ENCODE measurements around the gene SPG11. TPM values are rescaled to one million over a fixed set of nuclear protein-coding genes. Genes with fewer than 3 reads are reported as not detected.

The SPG11 gene
- total RNA-seq, 1 experiment from 2014 or later, result 38.3 TPM

- WGBS (ENCODE audit: extremely low coverage, insufficient read length, low lambda C conversion rate), result no CpG with 5 or more reads among the region's 2 CpGs
Measured at GRCh38 chr15:44682211-44682610, 18.7 kb upstream of the SPG11 start.

More at GRCh38 chr15:44682211-44682610, 18.7 kb upstream of the SPG11 start:
- Histone ChIP-seq H3K4me1 (ENCODE audit: insufficient read depth, low read length) (peaks cover 8% of the 10 kb centered on the region; the same call in 1 of the 2 replicates), H2AK5ac (ENCODE audit: insufficient read length, low read length) (no peak overlapping the region), H3K56ac (ENCODE audit: insufficient read length, low read depth, low read length) (no peak overlapping the region), H4K91ac (ENCODE audit: insufficient read length, low read depth, low read length) (no peak overlapping the region), H3K4ac (ENCODE audit: low read depth, low read length) (no peak overlapping the region), H4K5ac (ENCODE audit: insufficient read length, low read depth, low read length) (no peak overlapping the region), H3K23ac (ENCODE audit: insufficient read length, low read depth, low read length) (no peak overlapping the region), H2BK120ac (ENCODE audit: low read depth, low read length, poor library complexity, severe bottlenecking) (no peak overlapping the region), H3T11ph (ENCODE audit: low read length) (no peak overlapping the region), H3K27me3 (ENCODE audit: insufficient read depth, low read length) (no peaks in the 10 kb centered on the region), H3K4me2 (ENCODE audit: insufficient read depth, insufficient read length, low read length) (no peak overlapping the region), H4K8ac (replicated peaks; ENCODE audit: insufficient read length, low read depth, low read length) (no peak overlapping the region), H3K79me2 (ENCODE audit: insufficient read depth, low read length) (no peaks in the 10 kb centered on the region; the same call in 1 of the 2 replicates), H2BK12ac (ENCODE audit: insufficient read length, low read depth, low read length) (no peak overlapping the region), H2BK5ac (ENCODE audit: insufficient read length, low read length) (no peak overlapping the region), H4K20me1 (ENCODE audit: control insufficient read depth, insufficient read depth, insufficient read length) (no peaks in the 10 kb centered on the region), H2BK20ac (ENCODE audit: low read depth, low read length, poor library complexity, severe bottlenecking) (no peak overlapping the region), H3K18ac (ENCODE audit: insufficient read length, low read depth, low read length) (no peak overlapping the region), H3K79me1 (ENCODE audit: insufficient read depth, low read depth, low read length, poor library complexity, severe bottlenecking) (no peaks in the 10 kb centered on the region), H2AFZ (ENCODE audit: low read length) (no peak overlapping the region), H3K23me2 (ENCODE audit: insufficient read length, low read depth, low read length, poor library complexity, severe bottlenecking) (no peaks in the 10 kb centered on the region), H2BK15ac (ENCODE audit: low read depth, low read length) (no peak overlapping the region), H3K14ac (ENCODE audit: insufficient read depth, low read length) (no peak overlapping the region), H3K27ac (ENCODE audit: insufficient read length, low read depth, low read length) (no peak overlapping the region), H3K9ac (ENCODE audit: extremely low read depth, insufficient read length, low read length) (no peak overlapping the region), H3K9me3 (ENCODE audit: control insufficient read depth, low read depth, low read length) (no peaks in the 10 kb centered on the region)
- H3K27ac Mint-ChIP-seq, result peak overlapping the region in 1 of 3 experiments; percentile 6; a peak in 2 of 7 replicates
- peaks cover 30% of the 10 kb centered on the region in 2 experiments for H3K4me1 Mint-ChIP-seq
- no peak for DNase-seq
- no peak overlapping the region for H3K4me3 Mint-ChIP-seq
- peaks cover 8% of the 10 kb centered on the region for H3K27me3 Mint-ChIP-seq (ENCODE audit: low read depth)
- H3K9me3 Mint-ChIP-seq, result peaks cover 3 to 7% of the 10 kb centered on the region in 2 experiments; a peak in 4 of 5 replicates
- TF ChIP-seq CTCF (conservative IDR thresholded peaks at IDR 0.05), result no peak
- peaks cover 0 to 10% (median 5%) of the 10 kb centered on the region in 3 experiments; a peak in 5 of 7 replicates for H3K36me3 Mint-ChIP-seq (ENCODE audit: insufficient read depth in 1 of 3, low read depth in 3 of 3)
